Raji (cell line): ENCODE data around the gene MAPK9.

Source experiments
- POLR2A ChIP-seq: IDR thresholded peaks from 2 replicates; pipeline ENCODE4 v1.6.1; 2011; ENCODE audit warnings: low read depth, low read length, control low read depth; ENCODE audit not compliant: insufficient read depth

Gene MAPK9

GRCh38 chr5:180210961-180211760 lies 80.7 kb downstream of the MAPK9 start:
- no peak for TF ChIP-seq POLR2A

GRCh38 chr5:180209137-180209581 lies 82.7 kb downstream of the MAPK9 start, which contains the start of gene RASGEF1C:
TSS of gene RASGEF1C (minus strand) at chr5:180209211. CDS start at chr5:180138052, 71,159 bp downstream.
- TF ChIP-seq POLR2A = no peak

GRCh38 chr5:180208435-180209081 lies 83.3 kb downstream of the MAPK9 start:
- TF ChIP-seq POLR2A = no peak

- TF ChIP-seq POLR2A = no peak
These were observed 83.8 kb downstream of the MAPK9 start for GRCh38 chr5:180208038-180208434.

GRCh38 chr5:180207593-180207992 lies 84.3 kb downstream of the MAPK9 start:
- no peak for TF ChIP-seq POLR2A

- no peak for TF ChIP-seq POLR2A
These were observed 84.9 kb downstream of the MAPK9 start for GRCh38 chr5:180206993-180207392.

GRCh38 chr5:180205916-180206315 lies 86.0 kb downstream of the MAPK9 start:
- no peak for TF ChIP-seq POLR2A

GRCh38 chr5:180204276-180204819 lies 87.5 kb downstream of the MAPK9 start:
- TF ChIP-seq POLR2A = no peak

GRCh38 chr5:180202939-180203573 lies 88.8 kb downstream of the MAPK9 start:
- TF ChIP-seq POLR2A = no peak

GRCh38 chr5:180201051-180201987 lies 90.6 kb downstream of the MAPK9 start:
- no peak for TF ChIP-seq POLR2A

GRCh38 chr5:180199390-180199789 lies 92.5 kb downstream of the MAPK9 start:
- no peak for TF ChIP-seq POLR2A

- TF ChIP-seq POLR2A = no peak
These were observed 93.7 kb downstream of the MAPK9 start for GRCh38 chr5:180198208-180198607.

GRCh38 chr5:180197016-180197702 lies 94.7 kb downstream of the MAPK9 start:
- no peak for TF ChIP-seq POLR2A
